OCI-M2 (cell line): ENCODE results near the gene KAZALD1.

ENCODE experiments used
- DNase-seq: peaks from one replicate; lab custom pipeline; 2025; ENCODE audit not compliant: unreplicated experiment; lab: John Stamatoyannopoulos, UW

The KAZALD1 gene, protein sequence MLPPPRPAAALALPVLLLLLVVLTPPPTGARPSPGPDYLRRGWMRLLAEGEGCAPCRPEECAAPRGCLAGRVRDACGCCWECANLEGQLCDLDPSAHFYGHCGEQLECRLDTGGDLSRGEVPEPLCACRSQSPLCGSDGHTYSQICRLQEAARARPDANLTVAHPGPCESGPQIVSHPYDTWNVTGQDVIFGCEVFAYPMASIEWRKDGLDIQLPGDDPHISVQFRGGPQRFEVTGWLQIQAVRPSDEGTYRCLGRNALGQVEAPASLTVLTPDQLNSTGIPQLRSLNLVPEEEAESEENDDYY

DNA sequence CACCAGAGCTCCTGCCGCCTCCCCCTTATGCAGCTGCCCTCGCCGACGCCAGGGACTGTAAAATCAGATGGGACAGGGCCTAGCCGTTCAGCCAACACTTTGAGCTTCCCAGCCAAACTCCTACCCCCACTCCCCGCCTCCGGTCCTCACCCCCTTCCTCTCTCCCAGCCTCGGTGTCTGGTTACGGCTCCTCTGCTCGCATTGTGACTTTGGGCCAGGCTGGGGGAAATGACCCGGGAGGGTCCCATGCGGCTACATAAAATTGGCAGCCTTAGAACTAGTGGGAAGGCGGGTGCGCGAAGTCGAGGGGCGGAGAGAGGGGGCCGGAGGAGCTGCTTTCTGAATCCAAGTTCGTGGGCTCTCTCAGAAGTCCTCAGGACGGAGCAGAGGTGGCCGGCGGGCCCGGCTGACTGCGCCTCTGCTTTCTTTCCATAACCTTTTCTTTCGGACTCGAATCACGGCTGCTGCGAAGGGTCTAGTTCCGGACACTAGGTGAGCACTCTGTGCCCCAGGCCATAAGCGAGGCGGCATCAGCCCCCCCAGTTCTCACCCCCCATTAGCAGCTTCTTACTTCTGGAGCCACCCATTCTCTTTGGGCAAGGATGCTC lies at the start of gene KAZALD1:
Gene KAZALD1 (plus strand): TSS at position 366 of the 608 bp plus-strand sequence. CDS start 604 bp downstream, outside the sequence.
- no peak for DNase-seq

DNA sequence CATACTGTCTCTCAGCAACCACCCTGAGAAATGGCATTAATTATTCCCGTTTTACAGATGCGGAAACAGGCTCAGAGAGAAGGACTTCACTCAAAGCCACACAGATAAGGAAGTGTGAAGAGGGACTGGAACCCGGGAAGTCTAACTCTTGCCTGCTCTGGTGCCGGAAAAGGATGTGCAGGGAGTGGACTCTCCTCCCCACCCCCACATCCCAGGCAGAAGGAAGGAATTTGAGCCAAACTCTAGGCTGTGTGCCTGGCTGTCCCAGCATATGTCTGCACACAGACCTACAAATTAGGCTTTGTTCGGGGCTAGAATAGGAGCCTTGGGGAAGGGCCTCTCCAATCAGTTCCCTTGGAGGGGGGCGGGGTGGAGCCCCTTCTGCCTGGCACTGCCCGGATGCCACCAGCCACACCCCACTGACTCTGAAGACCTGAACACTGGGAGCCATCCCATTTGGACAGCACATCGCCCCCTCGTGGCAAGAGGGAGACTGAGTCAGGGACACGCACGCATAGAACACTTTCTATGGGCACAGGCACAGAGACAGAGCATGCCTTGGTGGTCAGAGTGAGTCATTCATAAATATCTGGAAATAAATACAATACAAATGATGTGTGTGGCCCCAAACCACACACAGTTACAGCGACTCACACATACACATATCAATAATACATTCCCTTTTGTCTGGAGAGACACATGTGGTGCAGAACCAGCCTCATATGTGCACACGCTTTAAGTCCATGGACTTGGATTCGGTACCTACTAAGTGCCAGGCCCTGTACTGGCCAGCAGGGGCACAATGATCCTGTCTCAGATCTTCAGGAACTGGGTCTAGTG lies 49.0 kb upstream of the KAZALD1 start:
- peak; percentile 38 for DNase-seq

DNA sequence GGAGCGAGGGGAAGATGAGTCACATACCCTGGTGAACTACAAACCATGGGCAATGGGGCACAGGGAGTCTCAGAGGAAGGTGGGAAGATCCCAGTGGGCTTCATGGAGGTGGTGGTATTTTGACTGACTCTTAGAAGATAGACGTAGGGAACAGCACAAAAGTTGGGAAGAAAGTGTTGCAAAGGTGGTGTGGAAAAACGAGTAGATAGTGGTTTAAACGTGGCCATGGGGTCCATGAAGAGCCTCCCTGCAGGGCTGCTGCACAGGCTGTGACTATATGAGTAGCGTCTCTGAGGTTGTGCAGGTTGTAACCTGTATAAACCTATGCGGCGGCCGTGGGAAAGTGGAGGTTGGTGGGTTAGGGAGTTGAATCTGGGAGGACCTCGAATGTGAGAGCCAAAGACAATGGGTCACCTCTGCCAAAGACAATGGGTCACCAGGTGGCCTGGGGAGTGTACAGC lies 48.4 kb upstream of the KAZALD1 start:
- no peak for DNase-seq

DNA sequence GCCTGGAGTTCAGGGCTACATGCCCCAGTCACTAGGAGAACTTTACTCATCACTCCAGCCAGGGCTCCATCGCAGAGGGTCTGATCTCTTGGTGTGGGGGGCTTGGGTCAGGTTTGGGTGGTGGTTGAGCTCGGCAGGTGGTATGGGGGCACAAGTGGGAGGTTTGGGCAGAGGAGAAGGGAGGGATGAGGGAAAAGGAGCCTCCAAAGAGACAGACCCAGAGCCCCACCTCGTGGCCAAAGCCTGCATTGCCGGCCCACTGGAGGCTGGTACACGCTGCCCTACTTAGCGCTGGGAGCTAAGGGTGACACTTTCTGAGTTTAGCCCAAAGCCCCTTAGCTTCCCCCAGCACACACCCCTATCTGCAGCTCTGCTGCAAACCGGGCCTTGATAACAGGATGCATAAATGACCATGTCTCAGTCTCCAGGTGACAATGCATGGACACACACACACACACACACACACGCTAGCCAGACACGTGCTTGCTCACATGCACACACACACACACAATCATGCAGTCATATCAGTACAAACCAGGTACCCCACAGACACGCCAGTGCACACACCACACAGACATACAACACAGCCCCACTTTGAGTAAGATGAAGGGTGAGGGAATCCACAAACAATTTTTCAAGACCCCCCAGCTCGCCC lies 47.4 kb upstream of the KAZALD1 start:
- DNase-seq = peak; percentile 68

DNA sequence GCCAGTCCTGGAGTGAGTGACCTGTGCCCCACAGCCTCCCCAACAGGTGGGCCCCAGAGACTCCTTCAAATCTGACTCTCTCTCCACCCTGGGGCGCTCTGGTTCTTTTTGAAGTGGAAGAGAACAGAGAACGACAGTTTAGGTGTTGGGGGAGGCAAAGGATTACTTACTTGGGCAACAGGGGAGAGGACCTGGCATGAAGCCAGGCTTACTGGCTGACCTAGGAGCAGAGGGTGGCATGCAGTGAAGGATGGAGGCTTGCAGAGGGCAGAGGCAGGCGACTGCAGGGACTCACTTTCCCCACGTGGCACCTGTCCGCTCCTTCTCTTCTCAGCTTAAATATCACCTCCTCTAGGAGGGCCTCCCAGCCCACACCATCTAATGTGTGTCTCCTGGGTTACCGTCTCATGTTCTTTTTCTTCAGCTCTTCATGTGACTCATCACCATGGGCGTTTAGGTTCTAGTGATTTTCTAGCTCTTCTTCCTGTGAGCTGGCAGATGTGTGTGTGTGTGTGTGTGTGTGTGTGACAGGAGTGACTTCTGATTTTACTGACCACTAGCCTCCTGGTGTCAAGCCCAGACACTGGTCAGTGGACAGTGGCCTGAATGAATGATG lies 46.7 kb upstream of the KAZALD1 start:
- DNase-seq = no peak

DNA sequence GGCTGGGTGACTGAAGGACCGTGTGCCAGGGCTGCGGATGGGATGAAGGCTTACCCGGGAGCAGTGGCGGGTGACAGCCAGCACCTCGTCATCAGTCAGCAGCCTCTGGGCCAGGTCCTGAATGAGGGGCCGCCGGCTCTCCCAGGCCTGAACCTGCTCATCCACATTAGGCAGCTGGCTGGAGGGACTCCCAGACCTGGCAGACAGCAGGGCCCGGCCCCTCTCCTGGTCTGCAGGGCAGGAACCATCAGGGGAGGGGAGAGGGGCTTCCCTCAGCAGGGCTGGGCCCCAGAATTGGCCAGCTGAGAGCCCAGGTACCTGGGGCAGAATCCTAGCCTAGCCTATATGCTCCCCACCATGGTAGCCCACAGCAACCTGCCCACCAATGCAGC lies 46.2 kb upstream of the KAZALD1 start:
- DNase-seq = no peak

DNA sequence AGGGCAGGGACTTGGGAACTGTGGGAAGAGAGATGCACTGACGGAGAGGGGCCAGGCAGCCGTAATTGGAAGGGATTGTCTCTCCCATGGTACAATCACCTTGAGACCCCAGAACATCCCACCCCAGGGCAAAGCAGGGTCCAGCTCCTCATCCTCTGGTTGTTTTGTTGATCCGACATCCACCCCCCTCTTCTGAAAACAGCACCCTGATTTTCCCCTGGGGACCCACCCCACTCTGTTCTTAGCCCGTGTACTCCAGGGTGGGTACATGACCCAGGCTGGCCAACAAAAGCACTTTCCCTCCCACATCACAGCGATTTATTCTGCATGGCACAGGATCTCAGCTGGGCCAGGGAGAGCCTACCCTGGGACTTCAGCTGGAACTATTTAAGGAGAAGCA lies 45.0 kb upstream of the KAZALD1 start:
- DNase-seq = no peak

DNA sequence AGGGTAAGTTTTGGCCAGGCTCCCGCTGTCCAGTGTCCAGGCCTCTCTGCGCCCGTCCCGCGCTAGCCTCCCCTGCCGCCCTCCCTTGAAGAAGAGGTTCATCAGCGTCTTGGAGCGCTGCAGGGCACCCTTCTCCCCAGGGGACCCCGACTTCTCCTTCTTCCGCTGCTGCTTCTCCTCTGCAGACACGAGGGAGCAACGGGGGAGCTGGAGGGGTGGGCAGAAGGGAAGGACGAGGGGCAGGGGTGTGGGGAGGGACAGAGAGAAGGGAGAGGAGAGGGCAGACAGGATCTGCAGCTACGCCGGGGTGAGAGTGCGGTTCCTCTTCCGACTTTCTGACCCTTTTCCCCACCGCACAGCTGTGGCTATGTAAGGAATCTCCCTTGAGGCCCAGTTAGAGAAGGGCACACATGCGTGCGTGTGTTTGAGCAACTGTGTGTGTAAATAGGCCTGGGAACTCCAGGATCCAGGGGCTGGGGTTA lies 43.6 kb upstream of the KAZALD1 start:
- DNase-seq = no peak

DNA sequence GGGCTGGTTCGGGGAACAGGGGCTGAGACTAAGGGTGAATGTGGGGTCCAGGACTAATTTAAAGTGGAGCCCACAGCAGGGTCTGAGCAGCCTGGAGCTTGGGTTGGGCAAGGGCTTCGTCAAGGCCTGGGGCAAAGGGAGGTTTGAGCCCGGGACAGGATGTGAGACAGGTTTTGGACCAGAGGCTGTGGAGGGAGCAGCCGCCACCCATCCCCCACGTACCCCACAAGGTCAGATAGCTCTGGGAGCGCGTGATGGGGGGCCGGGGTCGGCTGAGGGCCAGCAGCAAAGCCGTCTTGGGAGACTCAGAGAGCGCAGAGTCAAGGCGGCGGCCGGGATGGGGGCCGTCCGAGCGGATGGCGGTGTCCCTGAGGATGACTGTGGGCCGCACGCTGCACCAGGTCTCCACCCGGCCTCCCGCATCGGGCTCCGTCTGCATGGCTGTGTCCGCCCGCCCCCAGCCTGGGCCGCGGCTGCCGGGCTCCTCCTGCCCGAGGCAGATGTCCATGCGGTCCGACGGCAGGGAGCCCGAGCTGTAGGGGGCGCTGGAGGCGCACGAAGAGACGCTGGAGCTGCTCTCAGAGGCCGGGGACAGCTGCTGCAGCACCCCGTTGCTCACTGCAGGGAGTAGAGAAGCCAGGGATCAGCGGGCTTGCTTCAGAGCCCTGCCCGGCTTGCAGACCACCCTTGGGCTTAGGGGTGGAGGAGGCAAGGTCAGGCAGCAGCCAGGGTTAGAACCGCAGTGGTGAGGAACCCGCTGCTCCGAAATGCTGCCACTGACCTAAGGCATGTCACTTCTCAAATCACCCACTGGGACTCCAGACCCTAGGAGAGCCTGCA lies 43.0 kb upstream of the KAZALD1 start:
- no peak for DNase-seq

DNA sequence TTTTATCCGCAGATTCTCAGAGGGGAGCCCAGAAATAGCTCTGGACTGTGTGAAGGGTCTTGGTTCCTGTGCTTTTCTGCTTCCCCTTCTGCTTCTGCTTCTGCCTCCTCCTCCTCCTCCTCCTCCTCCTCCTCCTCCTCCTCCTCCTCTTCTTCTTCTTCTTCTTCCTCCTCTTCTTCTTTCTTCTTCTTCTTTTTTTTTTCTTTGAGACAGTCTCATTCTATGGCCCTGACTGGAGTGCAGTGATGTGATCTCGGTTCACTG lies 42.4 kb upstream of the KAZALD1 start:
- no peak for DNase-seq

DNA sequence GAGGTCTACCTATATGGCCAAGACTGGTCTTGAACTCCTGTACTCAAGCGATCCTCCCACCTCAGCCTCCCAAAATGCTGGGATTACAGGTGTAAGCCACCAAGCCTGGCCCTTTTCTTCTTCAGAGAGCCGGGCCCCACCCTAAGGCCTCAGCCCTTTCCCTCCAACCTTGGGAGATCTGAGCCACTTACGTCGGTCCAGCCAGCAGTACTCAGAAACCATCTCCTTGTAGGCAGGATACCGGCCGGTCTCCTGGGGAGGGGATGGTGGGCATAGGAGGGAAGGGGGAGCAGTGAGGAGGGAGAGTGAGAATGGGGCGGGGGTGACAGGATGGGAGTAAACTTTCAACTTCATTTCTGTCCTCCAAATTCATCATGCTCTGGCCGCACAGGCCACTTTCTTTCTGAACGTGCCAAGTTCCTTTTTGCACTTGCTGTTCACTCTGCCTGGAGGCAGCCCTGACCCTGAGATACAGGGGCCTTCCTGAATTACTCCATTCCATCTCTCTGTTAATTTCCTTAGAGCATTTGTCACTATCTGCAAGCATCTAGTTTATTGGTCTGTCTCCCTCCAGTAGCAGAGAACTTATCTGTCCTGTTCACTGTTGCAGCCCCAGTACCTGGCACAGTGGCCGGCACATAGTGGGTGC lies 41.2 kb upstream of the KAZALD1 start:
- no peak for DNase-seq

DNA sequence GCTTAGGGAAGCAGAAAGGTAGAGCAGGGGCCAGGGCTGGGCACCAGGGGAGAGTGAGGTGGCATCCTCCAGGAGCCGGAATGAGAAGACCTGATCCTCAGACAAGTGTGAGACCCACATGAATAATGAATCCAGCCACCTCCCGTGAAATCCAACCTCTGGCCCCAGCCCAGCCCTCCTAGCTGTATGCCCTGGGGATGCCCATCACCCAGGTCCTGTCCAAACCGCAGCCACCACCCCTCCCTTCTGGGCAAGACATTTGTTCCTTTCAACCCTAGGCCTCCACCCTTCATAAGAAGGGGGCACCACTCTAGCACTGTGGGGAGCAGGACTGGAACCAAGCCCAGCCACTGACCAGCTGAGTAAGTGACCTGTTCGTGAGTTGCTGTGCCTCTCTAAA lies 40.5 kb upstream of the KAZALD1 start:
- DNase-seq = no peak

DNA sequence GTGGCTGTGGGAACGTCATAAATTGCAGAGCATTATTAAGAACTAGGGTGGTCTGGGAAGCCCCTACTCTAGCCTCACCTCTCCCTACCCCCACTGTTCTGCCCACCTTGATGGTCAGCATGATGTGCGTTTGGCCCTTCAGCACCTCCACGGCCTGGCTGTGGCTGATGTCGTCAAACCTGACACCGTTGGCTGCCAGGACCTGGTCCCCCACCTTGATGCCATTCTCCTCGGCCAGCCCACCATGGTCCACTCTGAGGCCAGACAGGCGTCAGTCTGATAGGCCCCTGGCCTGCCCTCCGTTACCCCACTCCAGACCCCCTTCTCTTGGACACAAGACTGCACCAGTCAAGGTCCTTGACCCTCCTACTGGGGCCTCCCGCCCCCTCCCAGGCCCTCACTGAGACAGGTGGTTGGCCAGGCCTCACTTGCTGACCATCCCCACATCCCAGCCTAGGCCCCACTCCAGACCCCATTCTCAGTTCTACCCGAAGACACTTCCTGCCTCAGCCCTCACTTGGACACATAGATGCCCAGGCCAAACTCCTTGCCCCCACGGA lies 40.0 kb upstream of the KAZALD1 start:
- DNase-seq = no peak

DNA sequence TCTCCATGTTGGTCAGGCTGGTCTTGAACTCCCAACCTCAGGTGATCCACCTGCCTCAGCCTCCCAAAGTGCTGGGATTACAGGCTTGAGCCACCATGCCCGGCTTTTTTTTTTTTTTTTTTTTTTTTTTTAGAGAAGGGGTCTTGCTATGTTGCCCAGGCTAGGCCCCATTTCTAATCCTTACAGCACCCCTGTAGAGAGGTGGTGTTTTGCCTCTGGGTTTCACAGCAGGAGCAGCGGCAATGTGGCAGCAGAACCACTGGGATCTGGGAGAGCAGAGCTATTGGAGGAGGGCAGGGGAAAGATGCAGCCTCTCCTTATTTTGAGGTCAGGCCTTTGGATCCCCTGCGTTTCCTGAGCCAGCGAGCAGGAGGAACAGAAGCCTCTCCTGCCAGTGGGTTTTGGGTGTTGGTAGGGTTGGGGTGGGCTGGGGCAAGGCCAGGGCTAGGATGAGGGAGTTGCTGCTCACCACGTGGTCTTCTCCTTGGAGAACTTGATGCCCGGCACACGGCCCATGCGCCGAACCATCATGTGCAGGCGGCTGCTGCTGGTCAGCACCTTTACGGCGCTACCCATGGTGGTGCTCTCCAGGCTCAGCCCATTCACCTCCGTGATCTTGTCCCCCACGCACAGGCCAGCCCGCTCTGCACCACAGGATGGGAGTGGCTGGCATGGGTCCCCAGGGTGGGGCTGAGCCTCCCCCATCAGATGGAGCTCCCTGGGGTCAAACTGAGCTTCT lies 38.7 kb upstream of the KAZALD1 start:
- no peak for DNase-seq

DNA sequence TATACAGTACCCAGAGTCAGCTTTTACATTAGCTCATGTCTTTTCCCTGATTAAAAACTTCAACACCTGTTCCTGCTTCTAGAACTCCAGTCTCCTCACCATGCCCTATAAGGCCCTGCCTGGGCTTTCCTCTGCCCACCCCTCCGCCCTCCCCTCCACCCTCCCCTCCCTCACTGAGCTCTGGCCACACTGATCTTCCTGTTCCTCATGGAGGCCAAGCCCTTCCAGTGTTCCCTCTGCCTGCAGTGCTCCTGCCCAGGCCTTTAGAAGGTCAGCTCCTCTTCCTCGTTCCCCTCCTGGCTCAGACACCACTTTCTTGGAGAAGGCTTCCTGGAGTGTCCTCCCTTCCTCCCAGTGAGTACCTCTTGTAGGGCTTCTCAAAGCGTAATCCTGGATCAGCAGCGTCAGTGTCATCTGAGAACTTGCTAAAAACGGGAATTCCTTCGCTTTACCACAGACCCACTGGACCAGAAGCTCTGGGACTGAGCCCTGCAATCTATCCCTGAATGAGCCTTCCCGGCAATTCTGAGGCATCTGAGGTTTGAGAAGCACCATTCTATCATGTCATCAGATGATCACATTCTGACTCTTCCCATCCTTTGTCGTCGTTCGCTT lies 34.6 kb upstream of the KAZALD1 start:
- no peak for DNase-seq

DNA sequence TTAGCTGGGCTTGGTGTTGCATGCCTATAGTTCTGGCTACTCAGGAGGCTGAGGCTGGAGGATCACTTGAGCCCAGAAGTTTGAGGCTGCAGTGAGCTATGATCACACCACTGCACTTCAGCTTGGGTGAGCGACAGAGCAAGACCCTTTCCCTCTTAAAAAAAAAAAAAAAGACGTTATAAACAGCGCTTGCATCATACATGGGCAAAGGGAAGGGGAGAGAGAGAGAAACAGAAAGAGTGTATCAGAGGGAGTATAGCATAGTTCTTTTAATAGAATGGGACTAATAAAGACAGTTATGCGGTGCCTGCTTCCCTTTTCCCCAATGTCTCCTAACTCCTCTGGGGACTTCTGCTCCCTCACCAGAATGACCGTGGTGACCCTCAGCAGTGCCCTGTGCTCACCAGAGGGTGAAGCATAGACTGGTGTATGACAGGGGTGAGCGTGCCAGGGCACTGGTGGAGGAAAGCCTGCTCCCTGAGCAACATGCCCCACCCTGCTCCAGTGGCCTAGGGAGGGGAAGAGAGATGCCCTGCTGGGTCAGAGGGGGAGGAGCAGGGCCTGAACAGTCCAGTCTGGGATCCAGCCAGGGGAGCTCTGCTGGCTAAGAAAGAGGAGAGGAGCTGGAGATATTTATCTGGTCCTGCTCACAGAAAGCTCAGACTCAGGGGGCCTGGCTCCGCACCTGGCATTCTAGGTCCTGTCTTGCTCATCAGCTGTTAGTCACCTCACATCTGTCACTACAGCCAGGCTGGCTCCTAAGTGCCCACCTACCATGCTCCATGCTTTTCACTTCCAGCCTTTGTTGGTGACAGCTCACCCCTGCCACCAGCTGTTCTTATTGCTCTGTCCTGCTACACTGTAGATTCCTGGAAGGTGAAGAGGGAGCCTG lies 33.1 kb upstream of the KAZALD1 start:
- no peak for DNase-seq
